ENCODE measurements around the gene LSAMP. TPM values are rescaled to one million over a fixed set of nuclear protein-coding genes. Genes with fewer than 3 reads are reported as not detected.

The LSAMP gene
- total and polyA plus RNA-seq, 2 experiments from 2014 or later: 2.0 to 2.9 TPM

DNA sequence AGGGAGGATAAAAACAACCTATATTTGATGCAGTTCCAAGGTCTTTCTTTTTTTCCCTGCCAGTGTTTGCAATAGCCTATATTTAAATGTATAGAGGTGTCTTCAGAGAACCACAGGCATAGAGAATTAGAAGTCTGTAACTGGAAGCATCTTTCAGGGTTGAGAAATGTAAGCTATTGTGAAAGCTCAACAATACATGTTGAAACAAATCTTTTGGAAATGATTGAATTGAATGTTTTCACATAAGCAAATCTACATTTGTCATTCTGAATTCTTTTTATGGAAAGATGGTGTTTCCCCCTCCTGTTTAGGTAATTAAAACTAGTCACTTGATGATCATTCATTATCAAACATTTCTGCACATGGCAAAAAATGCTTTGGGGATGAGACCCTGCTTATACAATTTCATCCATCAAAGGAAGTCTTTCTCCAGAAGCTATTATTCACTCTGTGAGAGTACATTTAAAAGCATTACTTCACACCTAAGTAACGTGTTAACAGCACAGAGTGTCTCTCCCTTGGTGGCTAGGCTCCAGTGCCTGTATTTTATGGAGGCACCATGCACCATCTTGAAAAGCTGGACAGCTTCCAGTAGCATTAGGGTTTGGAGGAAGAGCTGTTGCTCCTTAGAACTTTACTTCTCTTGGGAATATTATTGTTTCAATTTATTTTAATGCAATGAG lies 406.2 kb downstream of the LSAMP start:
- H2AFZ ChIP-seq: no peak overlapping the region
- H3K27me3 Mint-ChIP-seq (ENCODE audit: insufficient read depth, low read depth, poor library complexity): peaks cover 1% of the 10 kb centered on the region
- H3K4me2 ChIP-seq: no peak overlapping the region
- ATAC-seq (no peak), DNase-seq (ENCODE audit: low spot score) (no peak)
- H3K27ac Mint-ChIP-seq: no peak overlapping the region
- TF ChIP-seq, protein P1, sequence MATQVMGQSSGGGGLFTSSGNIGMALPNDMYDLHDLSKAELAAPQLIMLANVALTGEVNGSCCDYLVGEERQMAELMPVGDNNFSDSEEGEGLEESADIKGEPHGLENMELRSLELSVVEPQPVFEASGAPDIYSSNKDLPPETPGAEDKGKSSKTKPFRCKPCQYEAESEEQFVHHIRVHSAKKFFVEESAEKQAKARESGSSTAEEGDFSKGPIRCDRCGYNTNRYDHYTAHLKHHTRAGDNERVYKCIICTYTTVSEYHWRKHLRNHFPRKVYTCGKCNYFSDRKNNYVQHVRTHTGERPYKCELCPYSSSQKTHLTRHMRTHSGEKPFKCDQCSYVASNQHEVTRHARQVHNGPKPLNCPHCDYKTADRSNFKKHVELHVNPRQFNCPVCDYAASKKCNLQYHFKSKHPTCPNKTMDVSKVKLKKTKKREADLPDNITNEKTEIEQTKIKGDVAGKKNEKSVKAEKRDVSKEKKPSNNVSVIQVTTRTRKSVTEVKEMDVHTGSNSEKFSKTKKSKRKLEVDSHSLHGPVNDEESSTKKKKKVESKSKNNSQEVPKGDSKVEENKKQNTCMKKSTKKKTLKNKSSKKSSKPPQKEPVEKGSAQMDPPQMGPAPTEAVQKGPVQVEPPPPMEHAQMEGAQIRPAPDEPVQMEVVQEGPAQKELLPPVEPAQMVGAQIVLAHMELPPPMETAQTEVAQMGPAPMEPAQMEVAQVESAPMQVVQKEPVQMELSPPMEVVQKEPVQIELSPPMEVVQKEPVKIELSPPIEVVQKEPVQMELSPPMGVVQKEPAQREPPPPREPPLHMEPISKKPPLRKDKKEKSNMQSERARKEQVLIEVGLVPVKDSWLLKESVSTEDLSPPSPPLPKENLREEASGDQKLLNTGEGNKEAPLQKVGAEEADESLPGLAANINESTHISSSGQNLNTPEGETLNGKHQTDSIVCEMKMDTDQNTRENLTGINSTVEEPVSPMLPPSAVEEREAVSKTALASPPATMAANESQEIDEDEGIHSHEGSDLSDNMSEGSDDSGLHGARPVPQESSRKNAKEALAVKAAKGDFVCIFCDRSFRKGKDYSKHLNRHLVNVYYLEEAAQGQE (IDR thresholded peaks at IDR 0.05; ENCODE audit: unreplicated experiment): no peak
- no peak for TF ChIP-seq EZH2 (IDR thresholded peaks at IDR 0.05; ENCODE audit: low read depth, unreplicated experiment)
- no peak for TF ChIP-seq POLR2AphosphoS5 (IDR thresholded peaks at IDR 0.05; ENCODE audit: low read depth)
- TF ChIP-seq NANOG (IDR thresholded peaks at IDR 0.05; ENCODE audit: borderline replicate concordance): no peak
- no peak for TF ChIP-seq ZNF331 (CRISPR knock-in tag; IDR thresholded peaks at IDR 0.05; ENCODE audit: low read depth)
- no peak for TF ChIP-seq STAT1 (IDR thresholded peaks at IDR 0.05; ENCODE audit: unreplicated experiment)
- TF ChIP-seq JUNB (IDR thresholded peaks at IDR 0.05; ENCODE audit: unreplicated experiment): no peak
- TF ChIP-seq, protein P2, sequence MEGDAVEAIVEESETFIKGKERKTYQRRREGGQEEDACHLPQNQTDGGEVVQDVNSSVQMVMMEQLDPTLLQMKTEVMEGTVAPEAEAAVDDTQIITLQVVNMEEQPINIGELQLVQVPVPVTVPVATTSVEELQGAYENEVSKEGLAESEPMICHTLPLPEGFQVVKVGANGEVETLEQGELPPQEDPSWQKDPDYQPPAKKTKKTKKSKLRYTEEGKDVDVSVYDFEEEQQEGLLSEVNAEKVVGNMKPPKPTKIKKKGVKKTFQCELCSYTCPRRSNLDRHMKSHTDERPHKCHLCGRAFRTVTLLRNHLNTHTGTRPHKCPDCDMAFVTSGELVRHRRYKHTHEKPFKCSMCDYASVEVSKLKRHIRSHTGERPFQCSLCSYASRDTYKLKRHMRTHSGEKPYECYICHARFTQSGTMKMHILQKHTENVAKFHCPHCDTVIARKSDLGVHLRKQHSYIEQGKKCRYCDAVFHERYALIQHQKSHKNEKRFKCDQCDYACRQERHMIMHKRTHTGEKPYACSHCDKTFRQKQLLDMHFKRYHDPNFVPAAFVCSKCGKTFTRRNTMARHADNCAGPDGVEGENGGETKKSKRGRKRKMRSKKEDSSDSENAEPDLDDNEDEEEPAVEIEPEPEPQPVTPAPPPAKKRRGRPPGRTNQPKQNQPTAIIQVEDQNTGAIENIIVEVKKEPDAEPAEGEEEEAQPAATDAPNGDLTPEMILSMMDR (conservative IDR thresholded peaks at IDR 0.05; ENCODE audit: low read depth in 2 of 2): no peak
- TF ChIP-seq, protein P3, sequence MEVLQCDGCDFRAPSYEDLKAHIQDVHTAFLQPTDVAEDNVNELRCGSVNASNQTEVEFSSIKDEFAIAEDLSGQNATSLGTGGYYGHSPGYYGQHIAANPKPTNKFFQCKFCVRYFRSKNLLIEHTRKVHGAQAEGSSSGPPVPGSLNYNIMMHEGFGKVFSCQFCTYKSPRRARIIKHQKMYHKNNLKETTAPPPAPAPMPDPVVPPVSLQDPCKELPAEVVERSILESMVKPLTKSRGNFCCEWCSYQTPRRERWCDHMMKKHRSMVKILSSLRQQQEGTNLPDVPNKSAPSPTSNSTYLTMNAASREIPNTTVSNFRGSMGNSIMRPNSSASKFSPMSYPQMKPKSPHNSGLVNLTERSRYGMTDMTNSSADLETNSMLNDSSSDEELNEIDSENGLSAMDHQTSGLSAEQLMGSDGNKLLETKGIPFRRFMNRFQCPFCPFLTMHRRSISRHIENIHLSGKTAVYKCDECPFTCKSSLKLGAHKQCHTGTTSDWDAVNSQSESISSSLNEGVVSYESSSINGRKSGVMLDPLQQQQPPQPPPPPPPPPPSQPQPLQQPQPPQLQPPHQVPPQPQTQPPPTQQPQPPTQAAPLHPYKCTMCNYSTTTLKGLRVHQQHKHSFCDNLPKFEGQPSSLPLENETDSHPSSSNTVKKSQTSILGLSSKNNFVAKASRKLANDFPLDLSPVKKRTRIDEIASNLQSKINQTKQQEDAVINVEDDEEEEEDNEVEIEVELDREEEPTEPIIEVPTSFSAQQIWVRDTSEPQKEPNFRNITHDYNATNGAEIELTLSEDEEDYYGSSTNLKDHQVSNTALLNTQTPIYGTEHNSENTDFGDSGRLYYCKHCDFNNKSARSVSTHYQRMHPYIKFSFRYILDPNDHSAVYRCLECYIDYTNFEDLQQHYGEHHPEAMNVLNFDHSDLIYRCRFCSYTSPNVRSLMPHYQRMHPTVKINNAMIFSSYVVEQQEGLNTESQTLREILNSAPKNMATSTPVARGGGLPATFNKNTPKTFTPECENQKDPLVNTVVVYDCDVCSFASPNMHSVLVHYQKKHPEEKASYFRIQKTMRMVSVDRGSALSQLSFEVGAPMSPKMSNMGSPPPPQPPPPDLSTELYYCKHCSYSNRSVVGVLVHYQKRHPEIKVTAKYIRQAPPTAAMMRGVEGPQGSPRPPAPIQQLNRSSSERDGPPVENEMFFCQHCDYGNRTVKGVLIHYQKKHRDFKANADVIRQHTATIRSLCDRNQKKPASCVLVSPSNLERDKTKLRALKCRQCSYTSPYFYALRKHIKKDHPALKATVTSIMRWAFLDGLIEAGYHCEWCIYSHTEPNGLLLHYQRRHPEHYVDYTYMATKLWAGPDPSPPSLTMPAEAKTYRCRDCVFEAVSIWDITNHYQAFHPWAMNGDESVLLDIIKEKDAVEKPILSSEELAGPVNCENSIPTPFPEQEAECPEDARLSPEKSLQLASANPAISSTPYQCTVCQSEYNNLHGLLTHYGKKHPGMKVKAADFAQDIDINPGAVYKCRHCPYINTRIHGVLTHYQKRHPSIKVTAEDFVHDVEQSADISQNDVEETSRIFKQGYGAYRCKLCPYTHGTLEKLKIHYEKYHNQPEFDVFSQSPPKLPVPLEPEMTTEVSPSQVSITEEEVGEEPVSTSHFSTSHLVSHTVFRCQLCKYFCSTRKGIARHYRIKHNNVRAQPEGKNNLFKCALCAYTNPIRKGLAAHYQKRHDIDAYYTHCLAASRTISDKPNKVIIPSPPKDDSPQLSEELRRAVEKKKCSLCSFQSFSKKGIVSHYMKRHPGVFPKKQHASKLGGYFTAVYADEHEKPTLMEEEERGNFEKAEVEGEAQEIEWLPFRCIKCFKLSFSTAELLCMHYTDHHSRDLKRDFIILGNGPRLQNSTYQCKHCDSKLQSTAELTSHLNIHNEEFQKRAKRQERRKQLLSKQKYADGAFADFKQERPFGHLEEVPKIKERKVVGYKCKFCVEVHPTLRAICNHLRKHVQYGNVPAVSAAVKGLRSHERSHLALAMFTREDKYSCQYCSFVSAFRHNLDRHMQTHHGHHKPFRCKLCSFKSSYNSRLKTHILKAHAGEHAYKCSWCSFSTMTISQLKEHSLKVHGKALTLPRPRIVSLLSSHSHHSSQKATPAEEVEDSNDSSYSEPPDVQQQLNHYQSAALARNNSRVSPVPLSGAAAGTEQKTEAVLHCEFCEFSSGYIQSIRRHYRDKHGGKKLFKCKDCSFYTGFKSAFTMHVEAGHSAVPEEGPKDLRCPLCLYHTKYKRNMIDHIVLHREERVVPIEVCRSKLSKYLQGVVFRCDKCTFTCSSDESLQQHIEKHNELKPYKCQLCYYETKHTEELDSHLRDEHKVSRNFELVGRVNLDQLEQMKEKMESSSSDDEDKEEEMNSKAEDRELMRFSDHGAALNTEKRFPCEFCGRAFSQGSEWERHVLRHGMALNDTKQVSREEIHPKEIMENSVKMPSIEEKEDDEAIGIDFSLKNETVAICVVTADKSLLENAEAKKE (CRISPR knock-in tag; IDR thresholded peaks at IDR 0.05): no peak
- H3K4me1 Mint-ChIP-seq: peaks cover 25% of the 10 kb centered on the region
- H3K9me3 Mint-ChIP-seq: no peaks in the 10 kb centered on the region
- H3F3A ChIP-seq (replicated peaks; ENCODE audit: low read depth): no peaks in the 10 kb centered on the region
- no peak overlapping the region for H3K4me3 Mint-ChIP-seq
- no peak overlapping the region for H3K27ac ChIP-seq (ENCODE audit: low read depth)
- no peak overlapping the region for H3K4me3 ChIP-seq
- H4K20me1 ChIP-seq (replicated peaks; ENCODE audit: insufficient read depth): no peaks in the 10 kb centered on the region
- H3K4me1 ChIP-seq (ENCODE audit: insufficient read depth): peaks cover 11% of the 10 kb centered on the region; the same call in 1 of the 2 replicates
- H3K27me3 ChIP-seq (ENCODE audit: insufficient read depth): no peaks in the 10 kb centered on the region
- H3K9me2 ChIP-seq (ENCODE audit: insufficient read depth): peaks cover under 1% of the 10 kb centered on the region
- no peaks in the 10 kb centered on the region for H3K36me3 ChIP-seq (ENCODE audit: insufficient read depth)
- no peaks in the 10 kb centered on the region for H3K36me3 Mint-ChIP-seq (ENCODE audit: low read depth)
- no peaks in the 10 kb centered on the region for H3K79me2 ChIP-seq (replicated peaks; ENCODE audit: insufficient read depth)
